Lung (tissue), 12 donors: Measurements from ENCODE around the gene ABCA7. TPM values are rescaled to one million over a fixed set of nuclear protein-coding genes. Genes with fewer than 3 reads are reported as not detected.

Source experiments
- ATAC-seq: fragments of 200-7000 bp; cut with Tn5 transposase; one replicate; pipeline ENCODE4 v1.9.1; 2020; ENCODE audit warnings: moderate number of reproducible peaks; ENCODE audit not compliant: insufficient read depth, low FRiP score
- DNase-seq, 3 donors: peaks; one replicate each; pipeline ENCODE4 v3.0.0-alpha.2; 2013 to 2017
- H3K27ac ChIP-seq, 2 donors: one replicate each; pipeline ENCODE4 v1.5.1; 2013; ENCODE audit warnings: mild to moderate bottlenecking in 2 of 2, moderate library complexity in 2 of 2, control low read depth in 1 of 2, inconsistent platforms in 1 of 2, low read depth in 1 of 2, low read length in 1 of 2
- H3K27me3 ChIP-seq, 3 donors: one replicate each; pipeline ENCODE4 v1.5.1; 2013; ENCODE audit warnings: low read length in 2 of 3; ENCODE audit not compliant: control insufficient read depth in 3 of 3, insufficient read depth in 3 of 3
- H3K36me3 ChIP-seq, 4 donors: one replicate each; pipeline ENCODE4 v1.5.1; 2013; ENCODE audit warnings: low read length in 4 of 4, mild to moderate bottlenecking in 1 of 4, moderate library complexity in 1 of 4; ENCODE audit not compliant: control insufficient read depth in 4 of 4, insufficient read depth in 4 of 4
- H3K4me1 ChIP-seq, 5 donors: one replicate each; pipeline ENCODE4 v1.5.1; 2013; ENCODE audit warnings: low read length in 5 of 5, mild to moderate bottlenecking in 2 of 5, moderate library complexity in 1 of 5; ENCODE audit not compliant: control insufficient read depth in 5 of 5, insufficient read depth in 5 of 5
- H3K4me3 ChIP-seq: one replicate; pipeline ENCODE4 v1.5.1; 2013; ENCODE audit warnings: mild to moderate bottlenecking, control low read depth, moderate library complexity
- H3K9ac ChIP-seq, 2 donors: one replicate each; pipeline ENCODE4 v1.5.1; 2013; ENCODE audit warnings: low read length in 2 of 2, control low read depth in 1 of 2; ENCODE audit not compliant: insufficient read depth in 1 of 2
- H3K9me3 ChIP-seq, 4 donors: one replicate each; pipeline ENCODE4 v1.5.1; 2013; ENCODE audit warnings: low read length in 3 of 4, mild to moderate bottlenecking in 1 of 4, moderate library complexity in 1 of 4; ENCODE audit not compliant: control insufficient read depth in 4 of 4, insufficient read depth in 3 of 4
- CTCF ChIP-seq: IDR thresholded peaks from 2 replicates; pipeline ENCODE4 v1.5.1; 2012; ENCODE audit warnings: mild to moderate bottlenecking; ENCODE audit errors: control extremely low read depth, extremely low read depth
- WGBS, 2 donors: extraction: QIAGEN DNeasy Blood & Tissue Kit; methylation state at CpG; one replicate each; pipeline ENCODE4 v1.1.7; 2013; 5-methylcytosine and 5-hydroxymethylcytosine counted together
- polyA plus RNA-seq, 2 donors: library from polyadenylated mRNA; stranded (reverse); fragments of 200-250 nt; gene quantifications; one replicate each; pipeline ENCODE4 v1.2.1, GENCODE V29; 2013
- total RNA-seq, 2 donors: library from RNA; depleted of rRNA in 1 of 2; stranded (reverse); fragments of >200 nt in 1 of 2; gene quantifications; one replicate each; pipeline ENCODE4 v1.2.1, GENCODE V29; 2014 to 2021
- donor health status: control.
- donor health status: control.
- donor health status: Bipolar disorder and iron deficiency.
- donor health status: healthy.
- donor health status: DM: yes; HTN: yes; CAD: no.

ABCA7 gene
- total and polyA plus RNA-seq, 4 donors, result 20.1 to 54.4 (median 41.7) TPM

GRCh38 chr19:1098177-1099051 lies 58.5 kb downstream of the ABCA7 start:
- H3K27ac ChIP-seq, result peak overlapping the region in 1 of 2 donors; percentile 85
- ATAC-seq (no peak), DNase-seq (no peak)
- peaks cover 0 to 2% (median 0%) of the 10 kb centered on the region in 4 donors for H3K9me3 ChIP-seq
- H3K4me1 ChIP-seq, result peaks cover 10 to 38% (median 22%) of the 10 kb centered on the region in 5 donors
- WGBS, 2 donors, result 60 to 70% methylated on average over 15 of the region's 15 CpGs
- peaks cover 0 to 3% (median 0%) of the 10 kb centered on the region in 4 donors for H3K36me3 ChIP-seq
- TF ChIP-seq CTCF, result no peak
- no peak overlapping the region for H3K9ac ChIP-seq
- H3K4me3 ChIP-seq, result no peak overlapping the region
- H3K27me3 ChIP-seq, result no peaks in the 10 kb centered on the region

- peak; percentile 62 to 85 (median 77) for DNase-seq
- H3K4me3 ChIP-seq, result no peak overlapping the region
- H3K27me3 ChIP-seq, result no peaks in the 10 kb centered on the region
- peak overlapping the region; percentile 92 for H3K27ac ChIP-seq
- H3K36me3 ChIP-seq, result peaks cover 0 to 11% (median 2%) of the 10 kb centered on the region in 4 donors
- WGBS, 2 donors, result 3 to 4% methylated on average over 9 of the region's 9 CpGs
- peaks cover 6 to 33% (median 19%) of the 10 kb centered on the region in 5 donors for H3K4me1 ChIP-seq
- no peak for ATAC-seq
- TF ChIP-seq CTCF, result no peak
- H3K9ac ChIP-seq, result peak overlapping the region in 1 of 2 donors; percentile 26
- H3K9me3 ChIP-seq, result peaks cover 0 to 3% (median 0%) of the 10 kb centered on the region in 4 donors
Measured at GRCh38 chr19:1101337-1101698, 61.4 kb downstream of the ABCA7 start.

- Histone ChIP-seq H3K4me1 (peaks cover 6 to 36% (median 19%) of the 10 kb centered on the region in 5 donors), H3K9me3 (peaks cover 0 to 3% (median 0%) of the 10 kb centered on the region in 4 donors), H3K36me3 (peaks cover 0 to 20% (median 4%) of the 10 kb centered on the region in 4 donors), H3K4me3 (no peak overlapping the region), H3K27me3 (no peaks in the 10 kb centered on the region), H3K27ac (peak overlapping the region; percentile 92), H3K9ac (peak overlapping the region in 1 of 2 donors; percentile 26)
- no peak for TF ChIP-seq CTCF
- 44 to 63% methylated on average over 17 of the region's 17 CpGs for WGBS, 2 donors
- DNase-seq (peak in 1 of 3 donors; percentile 10), ATAC-seq (peak; percentile 5)
Measured at GRCh38 chr19:1102407-1103131, 62.7 kb downstream of the ABCA7 start.
